ENCODE measurements around the gene CSNK2A3. TPM values are rescaled to one million over a fixed set of nuclear protein-coding genes. Genes with fewer than 3 reads are reported as not detected.

CSNK2A3 gene
- total RNA-seq, 1 experiment from 2014 or later = 1.7 TPM

DNA sequence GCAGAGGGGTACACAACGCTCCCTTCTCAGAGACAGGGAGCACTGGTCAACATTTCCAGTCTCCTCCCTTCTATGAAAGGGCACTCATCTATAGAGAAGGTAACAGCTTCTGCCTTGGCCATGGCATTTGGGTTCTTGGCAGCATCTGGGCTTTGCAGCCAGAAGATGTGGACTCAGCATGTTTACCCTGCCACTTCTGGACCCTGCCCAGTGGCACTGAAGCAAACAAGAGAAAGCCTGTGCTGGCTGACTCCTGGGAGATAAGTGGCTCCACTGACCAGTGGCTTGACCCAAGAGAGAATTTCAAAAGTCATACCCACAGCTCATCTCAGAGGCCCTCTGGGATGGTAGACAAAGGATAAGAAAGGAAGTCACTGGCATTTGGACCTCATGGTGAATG, 8.0 kb downstream of the CSNK2A3 start:
- Mint-ChIP-seq H3K4me3 (no peak overlapping the region), H3K9me3 (no peaks in the 10 kb centered on the region), H3K36me3 (ENCODE audit: insufficient read depth in 1 of 3, low read depth in 3 of 3) (no peaks in the 10 kb centered on the region), H3K27ac (no peak overlapping the region; a peak in 1 of 7 replicates), H3K27me3 (ENCODE audit: low read depth) (peaks cover 2% of the 10 kb centered on the region), H3K4me1 (peaks cover 0 to 2% of the 10 kb centered on the region in 2 experiments; a peak in 2 of 4 replicates)
- Histone ChIP-seq H2BK120ac (ENCODE audit: low read depth, low read length, poor library complexity, severe bottlenecking) (no peak overlapping the region), H3K27ac (ENCODE audit: insufficient read length, low read depth, low read length) (no peak overlapping the region), H3K79me1 (ENCODE audit: insufficient read depth, low read depth, low read length, poor library complexity, severe bottlenecking) (no peaks in the 10 kb centered on the region), H2BK12ac (ENCODE audit: insufficient read length, low read depth, low read length) (no peak overlapping the region), H4K20me1 (ENCODE audit: control insufficient read depth, insufficient read depth, insufficient read length) (no peaks in the 10 kb centered on the region), H2BK5ac (ENCODE audit: insufficient read length, low read length) (no peak overlapping the region), H4K8ac (replicated peaks; ENCODE audit: insufficient read length, low read depth, low read length) (no peak overlapping the region), H4K5ac (ENCODE audit: insufficient read length, low read depth, low read length) (no peak overlapping the region), H3K9ac (ENCODE audit: extremely low read depth, insufficient read length, low read length) (no peak overlapping the region), H3K56ac (ENCODE audit: insufficient read length, low read depth, low read length) (no peak overlapping the region), H3K27me3 (ENCODE audit: insufficient read depth, low read length) (no peaks in the 10 kb centered on the region; the same call in 1 of the 2 replicates), H3K4me1 (ENCODE audit: insufficient read depth, low read length) (no peaks in the 10 kb centered on the region), H2BK15ac (ENCODE audit: low read depth, low read length) (no peak overlapping the region), H3K23me2 (ENCODE audit: insufficient read length, low read depth, low read length, poor library complexity, severe bottlenecking) (no peaks in the 10 kb centered on the region), H3K4me2 (ENCODE audit: insufficient read depth, insufficient read length, low read length) (no peak overlapping the region), H3K9me3 (ENCODE audit: control insufficient read depth, low read depth, low read length) (no peaks in the 10 kb centered on the region), H3K4ac (ENCODE audit: low read depth, low read length) (no peak overlapping the region), H4K91ac (ENCODE audit: insufficient read length, low read depth, low read length) (no peak overlapping the region), H2AK5ac (ENCODE audit: insufficient read length, low read length) (no peak overlapping the region), H3K79me2 (ENCODE audit: insufficient read depth, low read length) (no peaks in the 10 kb centered on the region), H3K18ac (ENCODE audit: insufficient read length, low read depth, low read length) (no peak overlapping the region), H2AFZ (ENCODE audit: low read length) (no peak overlapping the region), H3K14ac (ENCODE audit: insufficient read depth, low read length) (no peak overlapping the region), H2BK20ac (ENCODE audit: low read depth, low read length, poor library complexity, severe bottlenecking) (no peak overlapping the region), H3K23ac (ENCODE audit: insufficient read length, low read depth, low read length) (no peak overlapping the region), H3T11ph (ENCODE audit: low read length) (no peak overlapping the region)
- no peak for DNase-seq
- no CpG with 5 or more reads among the region's 1 CpG for WGBS (ENCODE audit: extremely low coverage, insufficient read length, low lambda C conversion rate)
- TF ChIP-seq, protein P1, sequence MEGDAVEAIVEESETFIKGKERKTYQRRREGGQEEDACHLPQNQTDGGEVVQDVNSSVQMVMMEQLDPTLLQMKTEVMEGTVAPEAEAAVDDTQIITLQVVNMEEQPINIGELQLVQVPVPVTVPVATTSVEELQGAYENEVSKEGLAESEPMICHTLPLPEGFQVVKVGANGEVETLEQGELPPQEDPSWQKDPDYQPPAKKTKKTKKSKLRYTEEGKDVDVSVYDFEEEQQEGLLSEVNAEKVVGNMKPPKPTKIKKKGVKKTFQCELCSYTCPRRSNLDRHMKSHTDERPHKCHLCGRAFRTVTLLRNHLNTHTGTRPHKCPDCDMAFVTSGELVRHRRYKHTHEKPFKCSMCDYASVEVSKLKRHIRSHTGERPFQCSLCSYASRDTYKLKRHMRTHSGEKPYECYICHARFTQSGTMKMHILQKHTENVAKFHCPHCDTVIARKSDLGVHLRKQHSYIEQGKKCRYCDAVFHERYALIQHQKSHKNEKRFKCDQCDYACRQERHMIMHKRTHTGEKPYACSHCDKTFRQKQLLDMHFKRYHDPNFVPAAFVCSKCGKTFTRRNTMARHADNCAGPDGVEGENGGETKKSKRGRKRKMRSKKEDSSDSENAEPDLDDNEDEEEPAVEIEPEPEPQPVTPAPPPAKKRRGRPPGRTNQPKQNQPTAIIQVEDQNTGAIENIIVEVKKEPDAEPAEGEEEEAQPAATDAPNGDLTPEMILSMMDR (conservative IDR thresholded peaks at IDR 0.05) = no peak

Data from H9 (cell line).